ENCODE measurements around the gene PLXNA1. TPM values are rescaled to one million over a fixed set of nuclear protein-coding genes. Genes with fewer than 3 reads are reported as not detected.

Gene PLXNA1
- total and polyA plus RNA-seq, 2 of the 8 experiments (the other 6 are each of a cell fraction or from before 2014, with no cell fraction given) = 47.5 to 54.9 TPM

- Histone ChIP-seq H3K27ac (ENCODE audit: low read depth, low read length) (no peak overlapping the region), H4K91ac (replicated peaks; ENCODE audit: insufficient read length, low read length) (no peak overlapping the region), H3K4me2 (ENCODE audit: insufficient read depth in 1 of 2, low read depth in 2 of 2, low read length in 2 of 2) (no peak overlapping the region), H3K9ac (replicated peaks in 1 of 4; ENCODE audit: extremely low read depth in 1 of 4, low read depth in 3 of 4, low read length in 3 of 4) (no peak overlapping the region), H3K79me2 (ENCODE audit: control insufficient read depth in 1 of 2, insufficient read depth in 2 of 2, low read length in 2 of 2) (no peaks in the 10 kb centered on the region), H2AK5ac (ENCODE audit: low read depth, low read length) (peak overlapping the region; percentile 29; the same call in 1 of the 2 replicates), H2AFZ (ENCODE audit: low read length) (no peak overlapping the region), H2BK15ac (ENCODE audit: low read length) (no peak overlapping the region), H2BK5ac (ENCODE audit: low read depth, low read length) (no peak overlapping the region), H4K5ac (ENCODE audit: insufficient read length, low read depth, low read length) (no peak overlapping the region), H3K79me1 (ENCODE audit: low read depth, low read length) (peaks cover 4% of the 10 kb centered on the region; the same call in 1 of the 2 replicates), H2BK20ac (ENCODE audit: low read length) (no peak overlapping the region), H4K20me1 (replicated peaks in 1 of 2; ENCODE audit: control insufficient read depth in 1 of 2, insufficient read depth in 2 of 2, low read length in 2 of 2) (no peaks in the 10 kb centered on the region), H2BK120ac (replicated peaks; ENCODE audit: low read depth, low read length) (no peak overlapping the region), H3K14ac (ENCODE audit: insufficient read length) (no peak overlapping the region), H3K4me3 (ENCODE audit: extremely low read depth in 1 of 4, insufficient read depth in 2 of 4, low read depth in 3 of 4, low read length in 4 of 4) (no peak overlapping the region), H3K9me3 (ENCODE audit: insufficient read depth in 2 of 2, low read depth in 1 of 2, low read length in 1 of 2) (no peaks in the 10 kb centered on the region), H3K4ac (replicated peaks; ENCODE audit: insufficient read length, low read depth, low read length) (no peak overlapping the region), H3K23ac (ENCODE audit: insufficient read length) (no peak overlapping the region), H2BK12ac (ENCODE audit: low read depth, low read length) (no peak overlapping the region), H3K4me1 (replicated peaks in 1 of 4; ENCODE audit: control insufficient read depth in 3 of 4, insufficient read depth in 4 of 4, low read length in 3 of 4) (no peaks in the 10 kb centered on the region), H3K18ac (ENCODE audit: extremely low read depth, low read length) (no peak overlapping the region), H4K8ac (ENCODE audit: extremely low read depth, insufficient read depth, low read length) (no peak overlapping the region), H3K27me3 (replicated peaks in 1 of 4; ENCODE audit: control insufficient read depth in 3 of 4, extremely low read depth in 1 of 4, insufficient read depth in 3 of 4, low read length in 3 of 4) (no peaks in the 10 kb centered on the region), H3K36me3 (ENCODE audit: control insufficient read depth in 2 of 4, insufficient read depth in 4 of 4, low read length in 3 of 4) (no peaks in the 10 kb centered on the region), H3K23me2 (ENCODE audit: low read depth, low read length) (no peaks in the 10 kb centered on the region), H3K56ac (replicated peaks; ENCODE audit: insufficient read length, low read depth, low read length) (no peak overlapping the region)
- 92% methylated on average over 6 of the region's 6 CpGs; no CpG with 5 or more reads in 1 of the 2 experiments for WGBS, 2 experiments (ENCODE audit: extremely low coverage in 1 of 2, insufficient coverage in 1 of 2, insufficient read length in 1 of 2, insufficient replicate concordance in 2 of 2, low coverage in 1 of 2, low lambda C conversion rate in 2 of 2, missing lambda C conversion rate in 1 of 2)
- POLR2A ChIA-PET (ENCODE audit: partially characterized antibody) = no interaction called here
- FAIRE-seq = no peak
- CTCF ChIA-PET (ENCODE audit: partially characterized antibody) = interaction anchor here (0.9 to 4.6 kb wide), 11 partner anchors 9 to 199 kb away, joined by 3 to 24 read pairs (median 3); no protein-coding TSS in a partner anchor
- TF ChIP-seq RAD21 (IDR thresholded peaks at IDR 0.05 in 1 of 2, conservative IDR thresholded peaks at IDR 0.05 in 1 of 2; ENCODE audit: low read depth in 2 of 2, low read length in 2 of 2) (no peak), BACH1 (IDR thresholded peaks at IDR 0.05; ENCODE audit: low read length) (no peak), ASH2L (IDR thresholded peaks at IDR 0.05; ENCODE audit: low read length) (no peak), GTF2F1 (IDR thresholded peaks at IDR 0.05; ENCODE audit: borderline replicate concordance, low read depth, low read length) (no peak), TEAD4 (IDR thresholded peaks at IDR 0.05; ENCODE audit: low read depth, low read length) (no peak), POLR2AphosphoS5 (IDR thresholded peaks at IDR 0.05; ENCODE audit: low read depth, low read length) (no peak), KDM4A (IDR thresholded peaks at IDR 0.05; ENCODE audit: low read depth, low read length, severe bottlenecking) (no peak), HDAC2 (IDR thresholded peaks at IDR 0.05; ENCODE audit: borderline replicate concordance in 1 of 2, low read depth in 2 of 2, low read length in 2 of 2) (no peak), EGR1 (IDR thresholded peaks at IDR 0.05; ENCODE audit: borderline replicate concordance, low read depth, low read length) (no peak), GABPA (IDR thresholded peaks at IDR 0.05; ENCODE audit: borderline replicate concordance, insufficient read depth, low read length) (no peak), E2F6 (IDR thresholded peaks at IDR 0.05) (no peak), SIX5 (IDR thresholded peaks at IDR 0.05; ENCODE audit: low read depth, low read length) (no peak), TCF12 (IDR thresholded peaks at IDR 0.05; ENCODE audit: low read depth, low read length) (no peak)
- no peak for DNase-seq (ENCODE audit: low read depth in 1 of 2, low spot score in 2 of 2)
These were observed 46.0 kb upstream of the PLXNA1 start for GRCh38 chr3:126936853-126937425.

All from H1 (cell line).